DOHH2 (cell line): ENCODE results near the gene C1orf232.

ENCODE experiments used
- H3F3A ChIP-seq: fragments of 200-600 bp; sonication (generic), shearing (Covaris generic); 2 replicates; pipeline ENCODE4 v1.6.0; 2016; ENCODE audit warnings: antibody characterized with exemption, mild to moderate bottlenecking; ENCODE audit not compliant: control insufficient read depth, insufficient read depth
- H3K27ac ChIP-seq: fragments of 200-600 bp; sonication (generic); 2 replicates; pipeline ENCODE4 v1.5.1; 2014; ENCODE audit warnings: low read depth, mild to moderate bottlenecking, low read length, moderate library complexity
- H3K27me3 ChIP-seq: fragments of 200-600 bp; sonication (generic); 2 replicates; pipeline ENCODE4 v1.6.1; 2014; ENCODE audit warnings: mild to moderate bottlenecking, low read length, mixed read lengths; ENCODE audit not compliant: control insufficient read depth
- H3K36me3 ChIP-seq: fragments of 200-600 bp; sonication (generic); 2 replicates; pipeline ENCODE4 v1.6.1; 2014; ENCODE audit warnings: mild to moderate bottlenecking, low read length, moderate library complexity, mixed read lengths; ENCODE audit not compliant: control insufficient read depth
- H3K4me1 ChIP-seq: fragments of 200-600 bp; sonication (generic); 2 replicates; pipeline ENCODE4 v1.6.1; 2014; ENCODE audit warnings: mild to moderate bottlenecking, low read length, mixed read lengths; ENCODE audit not compliant: control insufficient read depth
- H3K4me2 ChIP-seq: fragments of 200-600 bp; sonication (generic); 2 replicates; pipeline ENCODE4 v1.6.0; 2014; ENCODE audit warnings: mild to moderate bottlenecking, low read length, moderate library complexity
- H3K4me3 ChIP-seq: fragments of 200-600 bp; sonication (generic); 2 replicates; pipeline ENCODE4 v1.5.1; 2014; ENCODE audit warnings: mild to moderate bottlenecking, low read length, mixed read lengths
- H3K79me2 ChIP-seq: fragments of 200-600 bp; sonication (generic); 2 replicates; pipeline ENCODE4 v1.6.1; 2014; ENCODE audit warnings: mild to moderate bottlenecking, low read length, mixed read lengths; ENCODE audit not compliant: control insufficient read depth
- H3K9me2 ChIP-seq: fragments of 200-600 bp; sonication (generic); replicated peaks from 2 replicates; pipeline ENCODE4 v1.6.1; 2014; ENCODE audit warnings: mild to moderate bottlenecking, low read length, mixed read lengths; ENCODE audit not compliant: control insufficient read depth
- H3K9me3 ChIP-seq: fragments of 200-600 bp; sonication (generic); 2 replicates; pipeline ENCODE4 v1.6.1; 2014; ENCODE audit warnings: antibody characterized with exemption, low read length, mixed read lengths; ENCODE audit not compliant: control insufficient read depth, insufficient read depth
- H4K20me1 ChIP-seq: fragments of 200-600 bp; sonication (generic); 2 replicates; pipeline ENCODE4 v1.6.0; 2014; ENCODE audit warnings: low read depth, mild to moderate bottlenecking, antibody characterized with exemption, low read length, moderate library complexity; ENCODE audit not compliant: control insufficient read depth, insufficient read depth
- EZH2phosphoT487 ChIP-seq: fragments of 200-600 bp; sonication (generic); IDR thresholded peaks from 2 replicates; pipeline ENCODE4 v1.6.1; 2017; ENCODE audit warnings: borderline replicate concordance, mild to moderate bottlenecking, antibody characterized with exemption, low read length, moderate library complexity, mixed read lengths
- TF ChIP-seq, protein P1 (sequence below): fragments of 200-600 bp; sonication (generic); IDR thresholded peaks from one replicate; pipeline ENCODE4 v1.5.1; 2014; ENCODE audit warnings: antibody characterized with exemption, mild to moderate bottlenecking, low read depth, low read length; ENCODE audit not compliant: poor library complexity, severe bottlenecking

Gene C1orf232

DNA sequence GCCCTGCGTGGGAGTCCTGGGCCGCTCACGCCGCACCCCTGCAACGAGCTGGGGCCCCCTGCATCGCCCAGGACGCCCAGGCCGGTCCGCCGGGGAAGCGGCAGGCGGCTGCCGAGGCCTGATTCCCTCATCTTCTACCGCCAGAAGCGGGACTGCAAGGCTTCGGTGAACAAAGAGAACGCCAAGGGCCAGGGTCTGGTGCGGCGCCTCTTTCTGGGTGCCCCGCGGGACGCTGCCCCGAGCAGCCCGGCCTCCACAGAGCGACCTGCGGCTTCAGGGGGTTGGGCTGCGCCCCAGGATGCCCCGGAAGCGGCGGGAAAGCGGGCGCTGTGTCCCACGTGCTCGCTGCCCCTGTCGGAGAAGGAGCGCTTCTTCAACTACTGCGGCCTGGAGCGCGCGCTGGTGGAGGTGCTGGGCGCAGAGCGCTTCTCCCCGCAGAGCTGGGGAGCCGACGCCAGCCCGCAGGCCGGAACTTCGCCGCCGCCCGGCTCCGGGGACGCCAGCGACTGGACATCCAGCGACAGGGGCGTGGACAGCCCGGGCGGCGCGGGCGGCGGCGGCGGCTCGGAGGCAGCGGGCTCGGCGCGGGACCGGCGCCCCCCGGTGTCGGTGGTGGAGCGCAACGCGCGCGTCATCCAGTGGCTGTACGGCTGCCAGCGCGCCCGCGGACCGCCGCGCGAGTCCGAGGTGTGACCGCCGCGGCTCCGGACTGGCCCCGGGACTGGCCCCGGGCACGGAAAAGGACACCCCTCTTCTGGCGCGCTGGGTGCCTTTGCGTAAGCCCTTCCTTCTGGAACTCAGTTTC is 7.1 kb downstream of the C1orf232 start:
- H3K4me3 ChIP-seq = peak overlapping the region; percentile 4; the same call in 1 of the 2 replicates
- no peaks in the 10 kb centered on the region for H3K9me3 ChIP-seq
- peak overlapping the region; percentile 31 for H3K4me2 ChIP-seq
- H3K9me2 ChIP-seq = no peaks in the 10 kb centered on the region
- no peaks in the 10 kb centered on the region for H3K36me3 ChIP-seq
- H4K20me1 ChIP-seq = no peaks in the 10 kb centered on the region
- no peak overlapping the region for H3K27ac ChIP-seq
- H3K27me3 ChIP-seq = peaks cover 49% of the 10 kb centered on the region
- peaks cover 22% of the 10 kb centered on the region for H3K4me1 ChIP-seq
- no peaks in the 10 kb centered on the region for H3K79me2 ChIP-seq
- no peaks in the 10 kb centered on the region for H3F3A ChIP-seq
- no peak for TF ChIP-seq EZH2phosphoT487
- TF ChIP-seq, protein P1, sequence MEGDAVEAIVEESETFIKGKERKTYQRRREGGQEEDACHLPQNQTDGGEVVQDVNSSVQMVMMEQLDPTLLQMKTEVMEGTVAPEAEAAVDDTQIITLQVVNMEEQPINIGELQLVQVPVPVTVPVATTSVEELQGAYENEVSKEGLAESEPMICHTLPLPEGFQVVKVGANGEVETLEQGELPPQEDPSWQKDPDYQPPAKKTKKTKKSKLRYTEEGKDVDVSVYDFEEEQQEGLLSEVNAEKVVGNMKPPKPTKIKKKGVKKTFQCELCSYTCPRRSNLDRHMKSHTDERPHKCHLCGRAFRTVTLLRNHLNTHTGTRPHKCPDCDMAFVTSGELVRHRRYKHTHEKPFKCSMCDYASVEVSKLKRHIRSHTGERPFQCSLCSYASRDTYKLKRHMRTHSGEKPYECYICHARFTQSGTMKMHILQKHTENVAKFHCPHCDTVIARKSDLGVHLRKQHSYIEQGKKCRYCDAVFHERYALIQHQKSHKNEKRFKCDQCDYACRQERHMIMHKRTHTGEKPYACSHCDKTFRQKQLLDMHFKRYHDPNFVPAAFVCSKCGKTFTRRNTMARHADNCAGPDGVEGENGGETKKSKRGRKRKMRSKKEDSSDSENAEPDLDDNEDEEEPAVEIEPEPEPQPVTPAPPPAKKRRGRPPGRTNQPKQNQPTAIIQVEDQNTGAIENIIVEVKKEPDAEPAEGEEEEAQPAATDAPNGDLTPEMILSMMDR = peak; percentile 16

DNA sequence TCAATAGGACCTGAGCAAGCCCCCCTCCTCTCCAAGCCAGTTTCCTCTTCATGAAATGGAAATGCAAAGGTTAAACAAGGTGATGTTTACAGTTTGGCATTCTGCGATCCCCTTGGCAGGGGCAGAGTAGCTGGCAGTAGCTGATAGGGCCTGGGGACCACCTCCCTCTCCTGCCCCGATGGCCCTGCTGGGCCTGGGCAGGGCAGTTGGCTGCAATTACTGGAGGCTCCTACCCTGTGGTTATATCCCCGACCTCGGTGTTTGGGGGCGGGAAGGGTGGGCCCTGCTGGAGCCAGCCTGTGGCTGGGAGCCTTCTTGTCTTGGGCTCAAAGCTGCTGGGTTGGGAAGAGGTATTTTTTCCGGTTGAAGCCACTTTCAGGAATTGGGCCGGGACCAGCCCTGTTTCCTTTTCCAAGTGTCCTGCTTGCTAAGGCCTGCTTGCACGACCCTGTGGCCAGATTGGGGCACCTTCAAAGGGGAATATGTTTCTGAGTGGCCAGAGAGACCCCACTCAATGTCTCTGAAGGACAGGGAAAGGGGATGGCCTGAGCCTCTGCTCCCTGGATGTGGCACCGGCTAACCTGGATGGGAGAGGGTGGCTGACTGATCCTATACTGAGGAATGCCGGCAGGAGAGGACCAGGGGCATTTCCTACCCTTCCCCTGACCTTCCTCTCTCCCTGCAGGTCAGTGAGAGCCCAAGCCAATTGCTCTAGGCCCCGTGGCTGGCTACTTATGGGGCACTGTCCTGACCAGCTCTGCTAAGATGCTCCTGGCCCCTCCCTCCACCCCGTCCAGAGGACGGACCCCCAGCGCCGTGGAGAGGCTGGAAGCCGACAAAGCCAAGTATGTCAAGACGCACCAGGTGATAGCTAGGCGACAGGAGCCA is 8.0 kb downstream of the C1orf232 start:
- H3K4me1 ChIP-seq = peaks cover 22% of the 10 kb centered on the region
- H3K27ac ChIP-seq = no peak overlapping the region
- no peak overlapping the region for H3K4me2 ChIP-seq
- TF ChIP-seq, protein P1 = no peak
- no peak for TF ChIP-seq EZH2phosphoT487
- H3K79me2 ChIP-seq = no peaks in the 10 kb centered on the region
- H3F3A ChIP-seq = no peaks in the 10 kb centered on the region
- H3K4me3 ChIP-seq = no peak overlapping the region
- H3K9me3 ChIP-seq = no peaks in the 10 kb centered on the region
- H3K27me3 ChIP-seq = peaks cover 56% of the 10 kb centered on the region
- H3K36me3 ChIP-seq = no peaks in the 10 kb centered on the region
- H3K9me2 ChIP-seq = no peaks in the 10 kb centered on the region
- H4K20me1 ChIP-seq = no peaks in the 10 kb centered on the region

DNA sequence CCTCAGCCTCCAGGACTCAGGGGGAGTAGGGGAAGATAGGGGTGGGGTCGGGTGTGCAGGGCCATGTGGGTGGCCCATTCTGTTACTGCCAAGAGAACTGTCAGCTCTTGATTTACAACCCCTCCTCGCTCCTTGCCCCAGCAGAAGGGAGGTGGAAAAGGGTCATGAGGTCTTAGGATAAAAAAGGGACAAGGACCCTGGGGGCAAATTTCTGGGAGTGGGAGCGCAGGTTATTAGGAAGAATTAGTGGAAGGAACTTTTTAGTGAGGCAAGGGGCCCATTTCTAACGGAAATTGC is 9.1 kb downstream of the C1orf232 start:
- Histone ChIP-seq H3F3A (no peaks in the 10 kb centered on the region), H3K9me3 (no peaks in the 10 kb centered on the region), H3K9me2 (no peaks in the 10 kb centered on the region), H4K20me1 (no peaks in the 10 kb centered on the region), H3K4me1 (peaks cover 21% of the 10 kb centered on the region), H3K36me3 (no peaks in the 10 kb centered on the region), H3K27me3 (peaks cover 64% of the 10 kb centered on the region), H3K4me3 (no peak overlapping the region), H3K4me2 (no peak overlapping the region), H3K27ac (no peak overlapping the region), H3K79me2 (no peaks in the 10 kb centered on the region)
- TF ChIP-seq, protein P1 = no peak
- no peak for TF ChIP-seq EZH2phosphoT487
